ENCODE results near the gene ABLIM3.

- TF ChIP-seq CTCF (IDR thresholded peaks at IDR 0.05) (no peak), POLR2A (IDR thresholded peaks at IDR 0.05) (no peak), EP300 (IDR thresholded peaks at IDR 0.05) (no peak)
Measured at GRCh38 chr5:149117970-149118369, 23.3 kb upstream of the ABLIM3 start.

Measured in gastroesophageal sphincter (tissue), 3 donors.